Immature natural killer cell (primary cell): ENCODE measurements around the gene LINC00237. TPM values are rescaled to one million over a fixed set of nuclear protein-coding genes. Genes with fewer than 3 reads are reported as not detected.

ENCODE experiments used
- polyA plus RNA-seq, 3 donors: library from polyadenylated mRNA; unstranded; fragments of 300-500 nt; fragmentation: Illumina TruSeq; gene quantifications; one replicate each; pipeline ENCODE4 v1.2.3, GENCODE V29; 2021

LINC00237 gene
- polyA plus RNA-seq, 3 donors from 2014 or later = 0.28 TPM; not detected in 2

Other genes starting within 250 kb of the LINC00237 start
- 10 to 100 TPM; 14.2 to 20.7 (median 15.4) TPM for gene KIZ, start 19.7 kb upstream of the LINC00237 start, polyA plus RNA-seq
- 10 to 100 TPM; 52.7 to 63.9 (median 61.2) TPM for gene XRN2, start 197.0 kb upstream of the LINC00237 start, polyA plus RNA-seq